Stimulated activated CD4-positive, alpha-beta T cell treated with anti-CD3 and anti-CD28 coated beads, Interleukin-2, amount 100 ng/mL, for 48 hours (primary cell): Measurements from ENCODE around the gene GOLGA8G.
"Not testable (repeated sequence)": the region's sequence is repeated elsewhere in the genome, so short reads cannot be mapped to it uniquely, and the experiment has no call there.

Source experiments
- DNase-seq, 2 donors: peaks; one replicate each; pipeline ENCODE4 v3.0.0-alpha.2; 2020

Gene GOLGA8G

GRCh38 chr15:28532954-28533353 is at the start of gene GOLGA8G:
Gene GOLGA8G, minus strand, starts transcription at chr15:28532971. Its CDS starts 62 bp downstream, at chr15:28532909.
- DNase-seq: not testable (repeated sequence)

DNA sequence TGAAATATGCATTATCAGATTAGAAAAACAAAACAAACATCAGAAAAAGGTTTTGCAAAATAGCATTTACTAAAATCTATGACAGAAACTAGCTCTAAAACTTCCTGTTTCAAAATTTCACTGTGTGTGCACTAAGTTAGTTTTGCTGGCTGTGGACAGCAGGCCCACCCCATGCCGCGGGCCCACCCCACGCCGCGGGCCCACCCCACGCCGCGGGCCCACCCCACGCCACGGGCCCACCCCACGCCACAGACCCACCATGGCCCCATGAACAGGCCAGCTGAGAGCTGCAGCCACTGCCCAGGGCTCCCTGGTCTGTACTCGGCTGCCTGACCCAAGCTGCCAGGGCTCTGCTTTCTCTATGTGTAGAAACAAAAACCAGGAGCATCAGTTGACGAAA is 40.6 kb upstream of the GOLGA8G start:
- DNase-seq: not testable (repeated sequence)

GRCh38 chr15:28553268-28553667 is 20.5 kb upstream of the GOLGA8G start, which contains the start of gene GOLGA6L25:
Gene GOLGA6L25, plus strand, starts transcription at chr15:28553568. Its CDS starts 61 bp downstream, at chr15:28553629.
- DNase-seq: not testable (repeated sequence)

DNA sequence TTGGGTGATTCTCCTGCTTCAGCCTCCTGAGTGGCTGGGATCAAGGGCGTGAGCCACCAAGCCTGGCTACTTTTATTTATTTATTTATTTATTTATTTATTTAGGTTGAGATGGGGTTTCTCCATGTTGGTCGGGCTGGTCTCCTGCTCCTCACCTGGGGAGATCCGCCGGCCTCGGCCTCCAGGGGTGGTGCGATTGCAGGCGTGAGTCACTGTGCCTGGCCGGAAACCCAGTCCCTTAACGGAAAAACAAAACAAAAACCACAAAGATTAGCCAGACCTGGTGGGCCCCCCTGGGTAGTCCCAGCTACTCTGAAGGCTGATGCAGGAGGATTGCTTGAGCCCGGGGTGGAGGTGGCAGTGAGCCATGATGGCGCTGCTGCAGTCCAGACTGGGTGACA is 17.6 kb downstream of the GOLGA8G start:
- DNase-seq: not testable (repeated sequence)

DNA sequence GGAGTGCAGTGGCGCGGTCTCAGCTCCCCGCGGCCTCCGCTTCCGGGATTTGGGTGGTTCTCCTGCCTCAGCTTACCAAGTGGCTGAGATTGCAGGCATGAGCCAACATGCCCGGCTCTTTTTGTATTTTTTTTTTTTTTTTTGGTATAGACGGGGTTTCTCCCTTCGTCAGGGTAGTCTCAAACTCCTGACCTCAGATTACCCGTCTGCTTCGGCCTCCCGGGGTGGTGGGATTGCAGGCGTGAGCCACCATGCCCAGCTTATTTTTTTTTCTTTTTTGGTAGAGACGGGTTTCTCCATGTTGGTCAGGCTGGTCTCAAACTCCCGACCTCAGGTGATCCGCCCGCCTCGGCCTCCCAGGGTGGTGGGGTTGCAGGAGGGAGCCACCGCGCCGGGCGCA is 18.6 kb downstream of the GOLGA8G start:
- not testable (repeated sequence) for DNase-seq

GRCh38 chr15:28508217-28508889 is 24.4 kb downstream of the GOLGA8G start:
- not testable (repeated sequence) for DNase-seq

DNA sequence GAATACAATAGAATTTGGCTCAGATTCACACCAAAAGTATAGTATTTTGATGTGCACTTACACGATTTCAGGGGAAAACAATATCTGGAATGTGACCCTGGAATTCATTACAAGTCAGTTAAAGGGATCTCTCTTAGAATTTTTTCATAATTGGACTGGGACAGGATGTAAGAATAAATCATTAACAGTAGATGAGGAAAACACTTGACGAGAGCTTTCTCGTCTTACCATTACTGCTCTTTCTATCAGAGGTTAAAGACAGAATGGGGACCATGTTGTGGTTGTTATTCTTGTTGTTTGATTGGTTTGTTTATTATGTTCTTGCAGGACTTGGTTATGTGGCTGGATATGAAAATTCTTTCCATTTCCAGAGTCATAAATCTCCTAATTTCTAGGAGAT is 51.4 kb downstream of the GOLGA8G start:
- not testable (repeated sequence) for DNase-seq
